B cell (primary cell): ENCODE measurements around the gene EDC3. TPM values are rescaled to one million over a fixed set of nuclear protein-coding genes. Genes with fewer than 3 reads are reported as not detected.
"Not testable (repeated sequence)": the region's sequence is repeated elsewhere in the genome, so short reads cannot be mapped to it uniquely, and the experiment has no call there.

ENCODE experiments used
- ATAC-seq: fragments of 200-7000 bp; cut with Tn5 transposase; one replicate; pipeline ENCODE4 v1.10.0; 2021; ENCODE audit warnings: low read depth, mild to moderate bottlenecking, moderate number of reproducible peaks, moderate library complexity
- CTCF ChIA-PET: fragments of 350-600 bp; sonication (Branson Sonifier 250); formaldehyde crosslinking; loops from one replicate; lab custom pipeline; 2021; ENCODE audit warnings: antibody characterized with exemption, inconsistent platforms; lab: Charles Lee
- POLR2A ChIA-PET: fragments of 350-600 bp; sonication (Branson Sonifier 250); formaldehyde crosslinking; loops from one replicate; lab custom pipeline; 2021; ENCODE audit warnings: antibody characterized with exemption; lab: Charles Lee
- DNase-seq: peaks from one replicate; pipeline ENCODE4 v3.0.0; 2013
- H2AFZ ChIP-seq: 2 replicates; pipeline ENCODE4 v1.6.1; 2012; ENCODE audit warnings: mild to moderate bottlenecking, low read depth, low read length; ENCODE audit not compliant: insufficient read depth, poor library complexity, severe bottlenecking
- H3K27ac ChIP-seq, 2 donors: 1 replicate in 1 of 2; 2 replicates in 1 of 2; pipeline ENCODE4 v1.5.1; 2012 to 2013; ENCODE audit warnings: low read length in 2 of 2, mild to moderate bottlenecking in 2 of 2, moderate library complexity in 1 of 2
- H3K27me3 ChIP-seq, 4 experiments: fragments of 200-600 bp in 1 of 4; sonication (generic) in 1 of 4; replicated peaks in 1 of 4; 1 replicate in 2 of 4; 2 replicates in 2 of 4; pipeline versions ENCODE4 v1.6.1 to v1.7.0; 2013 to 2016; ENCODE audit warnings: low read length in 3 of 4, mild to moderate bottlenecking in 2 of 4, mixed read lengths in 1 of 4, moderate library complexity in 1 of 4; ENCODE audit not compliant: insufficient read depth in 4 of 4, control insufficient read depth in 3 of 4; ENCODE audit errors: control extremely low read depth in 1 of 4
- H3K36me3 ChIP-seq, 2 experiments: replicated peaks in 1 of 2; 1 replicate in 1 of 2; 2 replicates in 1 of 2; pipeline versions ENCODE4 v1.6.1 to v1.7.1; 2013; ENCODE audit warnings: low read length in 1 of 2; ENCODE audit not compliant: insufficient read depth in 2 of 2, control insufficient read depth in 1 of 2; ENCODE audit errors: control extremely low read depth in 1 of 2, extremely low read depth in 1 of 2
- H3K4me1 ChIP-seq, 2 donors: fragments of 200-600 bp in 1 of 2; sonication (generic) in 1 of 2; 1 replicate in 1 of 2; 2 replicates in 1 of 2; pipeline versions ENCODE4 v1.5.1 to v1.6.1; 2013 to 2017; ENCODE audit warnings: low read length in 2 of 2; ENCODE audit not compliant: control insufficient read depth in 2 of 2, insufficient read depth in 2 of 2
- H3K4me2 ChIP-seq: replicated peaks from 2 replicates; pipeline ENCODE3; 2012; ENCODE audit warnings: mild to moderate bottlenecking, low read depth, low read length; ENCODE audit not compliant: poor library complexity, severe bottlenecking
- H3K4me3 ChIP-seq, 5 experiments: fragments of 200-600 bp in 1 of 5; sonication (generic) in 1 of 5; 1 replicate in 3 of 5; 2 replicates in 2 of 5; pipeline versions ENCODE4 v1.5.1 to v1.7.0; 2011 to 2016; ENCODE audit warnings: low read length in 4 of 5, mild to moderate bottlenecking in 4 of 5, low read depth in 2 of 5, control low read depth in 1 of 5, moderate library complexity in 1 of 5; ENCODE audit not compliant: insufficient read depth in 1 of 5; ENCODE audit errors: control extremely low read depth in 1 of 5, extremely low read depth in 1 of 5
- H3K79me2 ChIP-seq: fragments of 200-600 bp; sonication (generic); one replicate; pipeline ENCODE4 v1.6.0; 2016; ENCODE audit warnings: low read length; ENCODE audit not compliant: control insufficient read depth, insufficient read depth
- H3K9ac ChIP-seq: fragments of 200-600 bp; sonication (generic); 2 replicates; pipeline ENCODE4 v1.6.1; 2017; ENCODE audit warnings: mild to moderate bottlenecking, low read length, moderate library complexity
- H3K9me3 ChIP-seq, 3 donors: one replicate each; pipeline versions ENCODE4 v1.6.1 to v1.7.1; 2013; ENCODE audit warnings: low read length in 2 of 3; ENCODE audit not compliant: control insufficient read depth in 2 of 3, insufficient read depth in 1 of 3; ENCODE audit errors: control extremely low read depth in 1 of 3
- H4K20me1 ChIP-seq: 2 replicates; pipeline ENCODE4 v1.6.0; 2012; ENCODE audit warnings: mild to moderate bottlenecking, low read length; ENCODE audit not compliant: insufficient read depth, control insufficient read depth, poor library complexity, severe bottlenecking
- H3K27ac Mint-ChIP-seq: one replicate; pipeline ENCODE4 v1.8.0; 2021; ENCODE audit warnings: mixed read lengths
- H3K27me3 Mint-ChIP-seq: one replicate; pipeline ENCODE4 v1.8.0; 2021; ENCODE audit warnings: mixed read lengths
- H3K4me1 Mint-ChIP-seq: one replicate; pipeline ENCODE4 v1.8.0; 2021; ENCODE audit warnings: mixed read lengths
- H3K4me3 Mint-ChIP-seq: one replicate; pipeline ENCODE4 v1.8.0; 2021; ENCODE audit warnings: mixed read lengths
- H3K9me3 Mint-ChIP-seq: one replicate; pipeline ENCODE4 v1.8.0; 2022; ENCODE audit warnings: mixed read lengths; ENCODE audit not compliant: insufficient read depth
- EZH2 ChIP-seq: IDR thresholded peaks from 2 replicates; pipeline ENCODE4 v1.6.1; 2012; ENCODE audit warnings: borderline replicate concordance, low read depth, mild to moderate bottlenecking, moderate library complexity, low read length; ENCODE audit not compliant: insufficient read depth, poor library complexity, severe bottlenecking
- WGBS: methylation state at CpG from one replicate; pipeline ENCODE4 v1.1.5; 2013; ENCODE audit warnings: missing lambda C conversion rate; ENCODE audit not compliant: insufficient coverage; 5-methylcytosine and 5-hydroxymethylcytosine counted together
- intact Hi-C: fragments of 100-400 bp; cut with micrococcal nuclease; formaldehyde crosslinking; loops from one replicate; pipeline ENCODE4 v1.10.0; 2022
- polyA plus RNA-seq: library from polyadenylated mRNA; depleted of rRNA; stranded (reverse); fragments of >200 nt; gene quantifications from 2 replicates; pipeline ENCODE4 v1.2.3, GENCODE V29; 2012
- total RNA-seq, 2 donors: library from RNA; stranded (reverse); fragments of 120-200 nt in 1 of 2; gene quantifications; 1 replicate in 1 of 2; 2 replicates in 1 of 2; pipeline versions ENCODE4 v1.2.3 to v1.2.4, GENCODE V29; 2013 to 2022
- TF ChIP-seq, protein P1 (sequence below): fragments of 200-600 bp; IDR thresholded peaks from one replicate; pipeline ENCODE4 v1.8.0; 2022; ENCODE audit warnings: antibody characterized with exemption, mild to moderate bottlenecking

Gene EDC3
- total and polyA plus RNA-seq, 2 donors (not counting 1 experiment from before 2014, with no cell fraction given), result 16.9 to 55.4 TPM

DNA sequence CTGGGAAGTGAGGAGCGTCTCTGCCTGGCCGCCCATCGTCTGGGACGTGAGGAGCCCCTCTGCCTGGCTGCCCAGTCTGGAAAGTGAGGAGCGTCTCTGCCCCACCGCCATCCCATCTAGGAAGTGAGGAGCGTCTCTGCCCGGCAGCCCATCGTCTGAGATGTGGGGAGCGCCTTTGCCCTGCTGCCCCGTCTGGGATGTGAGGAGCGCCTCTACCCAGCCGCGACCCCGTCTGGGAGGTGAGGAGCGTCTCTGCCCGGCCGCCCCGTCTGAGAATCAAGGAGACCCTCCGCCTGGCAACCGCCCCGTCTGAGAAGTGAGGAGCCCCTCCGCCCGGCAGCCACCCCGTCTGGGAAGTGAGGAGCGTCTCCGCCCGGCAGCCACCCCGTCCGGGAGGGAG lies 32.9 kb upstream of the EDC3 start:
- H3K27ac ChIP-seq, H3K4me3 Mint-ChIP-seq, H3K9ac ChIP-seq, intact Hi-C loops, H4K20me1 ChIP-seq, H3K4me3 ChIP-seq, H3K36me3 ChIP-seq, H3K27ac Mint-ChIP-seq, H2AFZ ChIP-seq, CTCF ChIA-PET, POLR2A ChIA-PET, H3K4me2 ChIP-seq, H3K79me2 ChIP-seq, DNase-seq, H3K9me3 Mint-ChIP-seq, ATAC-seq: not testable (repeated sequence)
- Histone ChIP-seq H3K27me3 (peaks cover 0 to 59% (median 26%) of the 10 kb centered on the region in 4 experiments), H3K9me3 (peaks cover 0 to 26% (median 0%) of the 10 kb centered on the region in 3 donors), H3K4me1 (peaks cover 14 to 16% of the 10 kb centered on the region in 2 donors)
- 90% methylated on average over 14 of the region's 30 CpGs for WGBS
- peaks cover 15% of the 10 kb centered on the region for H3K4me1 Mint-ChIP-seq
- peaks cover 58% of the 10 kb centered on the region for H3K27me3 Mint-ChIP-seq

DNA sequence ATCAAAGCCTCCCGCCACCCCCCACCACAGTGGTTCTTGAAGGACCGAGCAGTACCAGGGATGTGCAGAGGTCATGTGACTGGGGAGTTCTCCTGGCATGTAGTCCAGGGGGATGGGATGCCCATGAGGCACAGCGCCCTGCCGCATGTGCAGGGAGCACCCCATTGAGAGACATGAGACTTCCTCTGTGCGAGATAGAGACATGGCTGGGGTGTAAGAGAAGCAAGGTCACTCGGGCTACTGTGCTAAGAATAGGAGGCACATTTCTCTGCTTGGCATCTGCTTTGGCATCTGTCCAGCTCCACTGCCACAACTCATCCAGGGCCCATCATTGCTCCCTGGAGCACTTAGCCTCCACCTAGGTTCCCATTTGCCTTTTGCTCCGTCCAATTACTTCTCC lies 31.9 kb upstream of the EDC3 start:
- Histone ChIP-seq H3K79me2 (no peaks in the 10 kb centered on the region), H3K4me3 (no peak overlapping the region), H3K27me3 (peaks cover 0 to 53% (median 26%) of the 10 kb centered on the region in 4 experiments), H2AFZ (no peak overlapping the region), H3K4me1 (peaks cover 14 to 16% of the 10 kb centered on the region in 2 donors), H3K4me2 (no peak overlapping the region), H3K36me3 (no peaks in the 10 kb centered on the region), H4K20me1 (no peaks in the 10 kb centered on the region), H3K9me3 (peaks cover 0 to 21% (median 0%) of the 10 kb centered on the region in 3 donors), H3K9ac (no peak overlapping the region), H3K27ac (no peak overlapping the region)
- H3K4me1 Mint-ChIP-seq, result peaks cover 15% of the 10 kb centered on the region
- no peak overlapping the region for H3K27ac Mint-ChIP-seq
- DNase-seq, result no peak
- no peak for ATAC-seq
- no peaks in the 10 kb centered on the region for H3K9me3 Mint-ChIP-seq
- intact Hi-C loops, result no loop called here
- peaks cover 63% of the 10 kb centered on the region for H3K27me3 Mint-ChIP-seq
- TF ChIP-seq EZH2, result no peak
- TF ChIP-seq, protein P1, sequence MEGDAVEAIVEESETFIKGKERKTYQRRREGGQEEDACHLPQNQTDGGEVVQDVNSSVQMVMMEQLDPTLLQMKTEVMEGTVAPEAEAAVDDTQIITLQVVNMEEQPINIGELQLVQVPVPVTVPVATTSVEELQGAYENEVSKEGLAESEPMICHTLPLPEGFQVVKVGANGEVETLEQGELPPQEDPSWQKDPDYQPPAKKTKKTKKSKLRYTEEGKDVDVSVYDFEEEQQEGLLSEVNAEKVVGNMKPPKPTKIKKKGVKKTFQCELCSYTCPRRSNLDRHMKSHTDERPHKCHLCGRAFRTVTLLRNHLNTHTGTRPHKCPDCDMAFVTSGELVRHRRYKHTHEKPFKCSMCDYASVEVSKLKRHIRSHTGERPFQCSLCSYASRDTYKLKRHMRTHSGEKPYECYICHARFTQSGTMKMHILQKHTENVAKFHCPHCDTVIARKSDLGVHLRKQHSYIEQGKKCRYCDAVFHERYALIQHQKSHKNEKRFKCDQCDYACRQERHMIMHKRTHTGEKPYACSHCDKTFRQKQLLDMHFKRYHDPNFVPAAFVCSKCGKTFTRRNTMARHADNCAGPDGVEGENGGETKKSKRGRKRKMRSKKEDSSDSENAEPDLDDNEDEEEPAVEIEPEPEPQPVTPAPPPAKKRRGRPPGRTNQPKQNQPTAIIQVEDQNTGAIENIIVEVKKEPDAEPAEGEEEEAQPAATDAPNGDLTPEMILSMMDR, result no peak
- POLR2A ChIA-PET, result no interaction called here
- H3K4me3 Mint-ChIP-seq, result no peak overlapping the region
- 87% methylated on average over 6 of the region's 7 CpGs for WGBS
- CTCF ChIA-PET, result no interaction called here
